Mesothelial cell of epicardium (in vitro differentiated cells): ENCODE measurements around the gene ITGA8. TPM values are rescaled to one million over a fixed set of nuclear protein-coding genes. Genes with fewer than 3 reads are reported as not detected.

Source experiments
- DNase-seq, 2 experiments: peaks; one replicate each; pipeline ENCODE4 v3.0.0; 2021; ENCODE audit warnings: low spot score in 2 of 2; ENCODE audit not compliant: unreplicated experiment in 2 of 2
- H3K27ac Mint-ChIP-seq: 2 replicates; pipeline ENCODE4 v1.8.0; 2021; ENCODE audit warnings: mixed read lengths
- H3K27me3 Mint-ChIP-seq: 2 replicates; pipeline ENCODE4 v1.8.0; 2021; ENCODE audit warnings: low read depth, mixed read lengths
- H3K36me3 Mint-ChIP-seq: 2 replicates; pipeline ENCODE4 v1.8.0; 2021; ENCODE audit warnings: mixed read lengths
- H3K4me1 Mint-ChIP-seq: 2 replicates; pipeline ENCODE4 v1.8.0; 2021; ENCODE audit warnings: mixed read lengths
- H3K4me3 Mint-ChIP-seq: 2 replicates; pipeline ENCODE4 v1.8.0; 2021; ENCODE audit warnings: mild to moderate bottlenecking, moderate library complexity, mixed read lengths
- H3K9me3 Mint-ChIP-seq: 2 replicates; pipeline ENCODE4 v1.8.0; 2021; ENCODE audit warnings: mixed read lengths
- CTCF ChIP-seq: fragments of 200-600 bp; sonication (generic); IDR thresholded peaks from one replicate; pipeline ENCODE4 v1.5.0; 2021; ENCODE audit warnings: antibody characterized with exemption; ENCODE audit not compliant: unreplicated experiment
- total RNA-seq: library from RNA; stranded (reverse); gene quantifications from 3 replicates; pipeline ENCODE4 v1.2.1, GENCODE V29; 2021

The ITGA8 gene
- total RNA-seq, 1 donor from 2014 or later: 21.7 TPM

DNA sequence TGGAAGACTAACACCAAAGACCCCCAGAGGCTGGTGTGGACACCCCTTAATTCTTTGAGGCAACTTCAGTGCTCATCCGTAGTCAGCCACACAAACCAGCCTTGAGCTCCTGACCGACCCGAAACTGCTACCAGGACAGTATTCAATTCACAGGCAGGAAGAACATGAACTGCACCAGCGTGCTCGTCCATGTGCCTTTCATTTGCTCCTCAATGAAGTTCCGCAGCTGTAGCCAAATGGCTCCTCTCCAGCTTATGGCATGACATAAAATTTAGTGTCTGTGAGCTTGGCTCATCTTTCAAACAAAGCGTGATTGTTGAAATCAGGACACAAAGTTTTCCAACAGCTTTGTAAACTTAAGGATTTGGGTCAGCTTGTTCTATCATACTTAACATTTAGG is 204.5 kb downstream of the ITGA8 start:
- H3K27me3 Mint-ChIP-seq: no peaks in the 10 kb centered on the region
- H3K4me1 Mint-ChIP-seq: no peaks in the 10 kb centered on the region
- H3K36me3 Mint-ChIP-seq: no peaks in the 10 kb centered on the region
- TF ChIP-seq CTCF: no peak
- H3K9me3 Mint-ChIP-seq: peaks cover 1% of the 10 kb centered on the region
- H3K27ac Mint-ChIP-seq: no peak overlapping the region
- no peak for DNase-seq
- no peak overlapping the region for H3K4me3 Mint-ChIP-seq

DNA sequence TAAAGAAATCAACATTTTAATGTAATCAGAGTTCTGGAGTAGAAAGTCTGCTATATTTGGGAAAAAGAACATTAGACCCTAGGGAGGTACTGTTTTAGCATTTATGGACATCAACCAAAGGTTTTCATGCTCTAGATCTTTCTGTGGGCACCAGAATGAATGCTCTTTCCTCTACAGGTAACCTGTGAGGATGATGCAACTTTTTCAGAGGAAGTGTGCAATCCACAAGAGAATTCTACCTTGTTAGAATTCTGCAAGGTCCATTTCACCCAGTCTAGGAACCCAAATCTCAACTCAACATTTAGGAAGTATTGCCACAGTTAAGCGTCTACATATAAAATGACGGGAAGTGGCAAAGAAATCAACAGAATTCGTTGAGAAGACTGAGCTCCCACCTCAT is 208.8 kb downstream of the ITGA8 start:
- H3K9me3 Mint-ChIP-seq: peaks cover 5% of the 10 kb centered on the region
- no peak for TF ChIP-seq CTCF
- no peaks in the 10 kb centered on the region for H3K4me1 Mint-ChIP-seq
- no peak overlapping the region for H3K27ac Mint-ChIP-seq
- DNase-seq: no peak
- H3K27me3 Mint-ChIP-seq: no peaks in the 10 kb centered on the region
- H3K36me3 Mint-ChIP-seq: peaks cover 2% of the 10 kb centered on the region
- H3K4me3 Mint-ChIP-seq: no peak overlapping the region

DNA sequence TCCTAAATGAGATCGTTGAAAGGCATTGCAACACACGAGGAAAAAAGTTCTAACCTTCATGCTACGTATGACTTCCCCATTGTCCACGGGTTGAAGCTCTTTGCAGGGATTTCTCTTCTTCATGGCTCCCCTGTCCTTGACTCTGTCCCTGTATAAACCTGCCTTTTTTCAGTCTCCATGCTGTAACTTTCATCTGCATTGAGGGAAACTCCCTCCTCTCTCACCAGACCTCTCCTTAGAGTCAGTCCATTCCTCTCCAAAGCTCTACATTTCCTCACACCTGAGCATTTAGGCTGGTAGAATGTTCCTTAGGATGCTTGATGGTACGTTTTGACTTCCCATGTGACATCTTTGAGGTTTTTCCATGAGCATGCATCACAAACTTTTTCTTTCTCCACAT is 214.4 kb downstream of the ITGA8 start:
- no peak for DNase-seq
- H3K27me3 Mint-ChIP-seq: no peaks in the 10 kb centered on the region
- no peak overlapping the region for H3K4me3 Mint-ChIP-seq
- H3K36me3 Mint-ChIP-seq: peaks cover 2% of the 10 kb centered on the region
- H3K9me3 Mint-ChIP-seq: peaks cover 5% of the 10 kb centered on the region
- peaks cover 32% of the 10 kb centered on the region for H3K4me1 Mint-ChIP-seq
- TF ChIP-seq CTCF: no peak
- H3K27ac Mint-ChIP-seq: no peak overlapping the region

GRCh38 chr10:15504101-15504840 is 215.5 kb downstream of the ITGA8 start:
- H3K4me3 Mint-ChIP-seq: peak overlapping the region; percentile 9
- no peak for DNase-seq
- no peak for TF ChIP-seq CTCF

GRCh38 chr10:15494850-15495506 is 224.7 kb downstream of the ITGA8 start:
- TF ChIP-seq CTCF: no peak
- peaks cover 16% of the 10 kb centered on the region for H3K4me1 Mint-ChIP-seq
- H3K27ac Mint-ChIP-seq: no peak overlapping the region
- DNase-seq: no peak
- H3K4me3 Mint-ChIP-seq: no peak overlapping the region
- H3K36me3 Mint-ChIP-seq: peaks cover 2% of the 10 kb centered on the region
- peaks cover 8% of the 10 kb centered on the region for H3K9me3 Mint-ChIP-seq
- no peaks in the 10 kb centered on the region for H3K27me3 Mint-ChIP-seq

More at GRCh38 chr10:15504101-15504840, 215.5 kb downstream of the ITGA8 start:
- Mint-ChIP-seq H3K27me3 (no peaks in the 10 kb centered on the region), H3K9me3 (peaks cover 10% of the 10 kb centered on the region), H3K36me3 (peaks cover 5% of the 10 kb centered on the region), H3K27ac (peak overlapping the region; percentile 80), H3K4me1 (peaks cover 32% of the 10 kb centered on the region)
